ENCODE measurements around the gene ANKRD13A.

DNA sequence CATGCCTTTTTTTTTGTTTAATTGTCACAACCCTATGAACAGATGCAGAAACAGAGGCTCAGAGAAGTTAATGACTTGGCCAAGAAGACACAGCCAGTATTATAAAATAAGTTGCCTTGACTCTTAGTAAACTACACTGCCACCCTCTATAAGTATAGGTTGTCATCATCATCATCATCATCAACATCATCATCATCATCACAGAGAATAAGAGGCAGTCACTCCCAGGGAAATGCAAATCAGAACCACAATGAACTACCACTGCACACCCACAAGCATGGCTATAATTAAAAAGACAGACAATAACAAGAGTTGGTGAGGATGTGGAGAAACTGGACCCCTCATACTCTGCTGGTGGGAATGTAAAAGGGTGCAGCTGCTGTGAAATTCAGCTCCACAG lies 72.3 kb downstream of the ANKRD13A start:
- TF ChIP-seq CTCF (IDR thresholded peaks at IDR 0.05; ENCODE audit: insufficient read depth, low read depth, low read length) = no peak
- no peak for TF ChIP-seq EZH2 (IDR thresholded peaks at IDR 0.05; ENCODE audit: insufficient read depth, low read length)

Data from astrocyte (in vitro differentiated cells and primary cell).